ENCODE results near the gene MPO.

Gene MPO

DNA sequence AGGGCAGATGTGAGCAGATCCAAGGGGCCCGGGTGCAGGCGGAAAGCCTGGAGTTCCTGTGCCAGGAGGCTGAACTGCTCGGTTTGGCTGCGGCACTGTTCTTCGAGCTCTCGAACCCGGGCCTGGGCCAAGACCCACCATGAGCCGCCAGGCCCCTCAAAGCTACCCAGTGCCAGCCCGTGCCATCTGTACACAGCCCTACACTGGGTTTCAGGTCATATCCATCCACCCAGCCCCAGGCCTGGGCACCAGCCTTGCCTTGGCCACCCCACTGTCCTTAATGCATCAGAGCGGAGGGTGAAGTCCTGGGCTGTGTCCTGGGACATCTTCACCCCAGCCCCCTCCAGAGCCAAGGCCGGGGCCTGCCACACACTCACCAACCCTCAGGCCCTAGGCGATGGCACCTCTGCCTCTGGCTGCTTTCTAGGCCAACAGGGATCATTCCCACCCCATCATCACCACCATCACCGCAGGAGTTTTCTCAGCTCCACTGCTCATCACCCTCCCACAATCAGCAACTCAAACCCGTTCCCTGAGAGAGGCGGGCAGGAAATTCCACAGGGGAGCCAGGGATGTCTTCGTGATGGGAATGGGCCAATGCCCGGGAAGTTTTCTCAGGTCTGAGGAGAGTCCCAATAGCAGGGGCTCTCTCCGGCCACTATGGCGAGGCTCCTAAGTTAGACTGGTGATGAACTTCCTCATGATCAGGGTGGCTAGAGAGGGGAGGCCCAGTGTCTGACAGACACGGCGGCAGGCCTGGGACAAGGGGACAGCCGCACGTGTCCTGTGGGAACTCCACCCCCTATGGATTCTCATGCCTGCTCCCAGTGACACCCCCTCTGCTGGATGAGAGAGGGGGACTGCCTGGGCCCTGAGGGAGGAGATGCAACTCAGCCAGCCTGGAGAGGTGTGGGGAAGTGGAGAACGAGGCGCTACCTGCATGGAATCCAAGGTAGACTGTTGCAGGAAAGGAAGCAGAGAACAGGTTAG lies 38.7 kb upstream of the MPO start:
- no peak for DNase-seq (ENCODE audit: low read depth)

GRCh38 chr17:58318627-58319172 lies 38.0 kb upstream of the MPO start:
- no peak for DNase-seq (ENCODE audit: low read depth)

DNA sequence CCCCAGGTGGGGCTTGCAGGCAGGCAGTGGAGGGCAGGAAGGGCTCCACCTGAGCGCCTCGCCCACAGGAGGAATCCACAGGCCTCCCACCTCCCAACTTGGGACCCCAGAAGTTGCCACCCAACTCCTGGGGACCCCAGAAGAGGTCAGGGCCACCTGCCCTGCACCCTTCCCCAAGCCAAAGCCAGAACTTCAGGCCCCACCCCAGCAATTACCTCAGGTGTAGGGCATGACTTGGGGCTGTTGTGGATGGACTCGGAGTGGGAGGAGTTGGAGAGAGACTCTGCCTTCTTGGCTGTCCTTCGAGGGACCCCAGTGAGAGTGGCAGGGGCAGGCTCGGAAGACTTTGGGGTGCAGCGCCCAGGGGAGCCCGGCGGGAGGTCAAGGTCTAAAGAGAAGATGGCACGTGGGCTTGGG lies 37.3 kb upstream of the MPO start:
- DNase-seq (ENCODE audit: low read depth), result no peak

GRCh38 chr17:58317421-58318064 lies 36.8 kb upstream of the MPO start:
- peak; percentile 41 for DNase-seq (ENCODE audit: low read depth)

DNA sequence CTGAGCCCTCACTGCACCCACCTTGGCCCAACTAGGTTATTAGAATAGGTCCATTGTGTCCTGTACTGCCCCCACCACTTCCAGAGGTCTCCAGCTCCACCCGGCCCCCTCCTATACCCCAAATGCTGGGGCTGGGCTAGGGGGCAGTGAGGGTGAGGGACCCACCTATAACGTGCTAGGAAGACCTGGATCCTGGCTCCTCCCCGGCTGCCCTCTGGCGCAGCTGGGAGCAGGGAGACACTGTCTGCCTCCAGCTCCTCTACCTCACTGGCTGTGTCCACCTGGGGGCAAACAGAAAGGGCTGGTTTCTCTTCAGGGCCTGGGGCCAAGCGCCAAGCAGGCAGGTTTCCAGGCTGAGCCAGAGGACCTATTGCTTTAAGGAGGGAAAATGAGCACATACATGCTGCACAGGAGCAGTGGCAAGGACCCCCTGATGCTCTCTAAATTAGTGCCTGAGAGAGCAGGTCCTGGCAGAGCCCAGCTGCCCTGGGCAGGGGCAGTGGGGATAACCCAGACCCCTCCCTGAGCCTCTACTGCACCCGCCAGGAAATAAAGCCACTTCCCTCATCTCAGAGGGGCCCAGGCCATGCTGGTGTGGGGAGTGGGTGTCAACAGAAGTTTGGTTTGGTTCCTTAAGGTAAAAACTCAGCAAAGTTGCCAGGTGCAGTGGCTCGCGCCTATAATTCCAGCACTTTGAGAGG lies 35.7 kb upstream of the MPO start:
- no peak for DNase-seq (ENCODE audit: low read depth)

- DNase-seq (ENCODE audit: low read depth), result no peak
Measured at GRCh38 chr17:58315750-58316149, 35.0 kb upstream of the MPO start.

DNA sequence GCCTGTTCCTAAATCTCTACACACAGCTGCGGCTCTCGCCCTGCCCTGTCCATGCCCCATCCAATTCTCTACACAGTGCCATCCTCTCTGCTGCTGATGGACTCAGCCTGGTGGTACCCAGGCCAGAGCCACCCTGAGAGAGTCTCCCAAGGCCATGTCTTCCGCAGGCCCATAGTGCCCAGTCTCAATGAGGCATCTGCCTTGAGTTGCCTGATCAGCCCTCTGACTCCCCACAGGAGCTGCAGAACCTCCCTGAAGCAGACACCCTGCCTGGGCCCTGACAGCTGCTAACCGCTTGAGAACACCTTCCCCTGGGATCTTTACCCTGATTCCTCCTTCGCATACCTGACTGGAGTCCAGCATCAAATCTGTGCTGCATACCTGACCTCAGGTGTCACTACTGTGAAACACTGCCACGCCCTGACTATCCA lies 34.6 kb upstream of the MPO start:
- no peak for DNase-seq (ENCODE audit: low read depth)

DNA sequence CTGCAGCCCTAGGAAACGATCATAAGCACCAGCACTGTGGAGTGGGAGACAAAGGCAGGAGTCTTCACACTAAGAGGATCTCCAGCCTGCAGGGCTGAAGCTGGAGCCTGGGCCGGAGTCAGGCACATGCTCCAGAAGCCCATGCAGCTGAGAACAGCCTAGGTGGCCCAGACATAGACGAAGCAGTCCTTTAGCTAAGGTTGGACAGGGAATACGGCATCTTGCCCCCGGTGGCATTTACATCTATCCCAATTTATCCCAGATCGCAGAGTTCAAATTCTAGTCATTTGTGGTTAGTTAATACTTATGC lies 33.9 kb upstream of the MPO start:
- no peak for DNase-seq (ENCODE audit: low read depth)

DNA sequence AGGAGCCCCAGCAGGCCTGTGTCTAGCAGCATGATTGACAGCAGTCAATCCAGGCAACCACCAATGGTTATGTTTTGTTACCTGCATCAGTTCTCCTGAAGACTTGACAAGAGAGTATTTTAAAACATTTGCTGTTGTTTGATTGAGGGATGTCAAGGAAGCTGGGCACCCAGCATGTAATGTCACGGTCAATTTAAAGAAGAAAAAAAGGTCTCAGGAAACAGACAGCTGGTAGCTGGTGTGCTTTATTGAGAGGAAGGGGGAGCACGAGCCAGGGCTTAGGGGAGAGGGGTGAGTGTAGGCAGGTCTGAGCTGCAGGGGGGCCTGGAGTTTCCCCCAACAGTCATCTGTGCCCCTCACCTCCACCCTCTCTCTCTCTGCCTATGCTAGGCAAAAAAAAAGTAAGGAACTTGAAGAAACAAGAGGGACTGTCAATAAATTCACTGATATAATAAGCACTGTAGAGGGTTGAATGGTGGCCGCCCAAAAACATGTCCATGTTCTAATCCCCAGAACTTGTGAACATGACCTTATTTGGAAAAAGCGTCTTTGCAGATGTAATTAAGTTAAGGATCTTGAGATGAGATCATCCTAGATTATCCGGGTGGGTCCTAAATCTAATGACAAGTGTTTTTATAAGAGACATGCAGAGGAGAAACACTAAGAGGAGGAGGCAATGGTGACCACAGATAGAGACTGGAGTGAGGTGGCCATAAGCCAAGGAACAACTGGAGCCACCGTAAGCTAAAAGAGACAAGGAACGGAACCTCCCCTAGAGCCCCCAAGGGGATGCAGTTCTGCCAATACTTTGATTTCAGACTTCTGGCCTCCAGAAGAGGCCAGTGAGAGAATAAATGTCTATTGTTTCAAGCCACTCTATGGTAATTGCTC lies 33.3 kb upstream of the MPO start:
- DNase-seq (ENCODE audit: low read depth), result no peak

GRCh38 chr17:58312829-58313228 lies 32.1 kb upstream of the MPO start:
- DNase-seq (ENCODE audit: low read depth), result no peak

DNA sequence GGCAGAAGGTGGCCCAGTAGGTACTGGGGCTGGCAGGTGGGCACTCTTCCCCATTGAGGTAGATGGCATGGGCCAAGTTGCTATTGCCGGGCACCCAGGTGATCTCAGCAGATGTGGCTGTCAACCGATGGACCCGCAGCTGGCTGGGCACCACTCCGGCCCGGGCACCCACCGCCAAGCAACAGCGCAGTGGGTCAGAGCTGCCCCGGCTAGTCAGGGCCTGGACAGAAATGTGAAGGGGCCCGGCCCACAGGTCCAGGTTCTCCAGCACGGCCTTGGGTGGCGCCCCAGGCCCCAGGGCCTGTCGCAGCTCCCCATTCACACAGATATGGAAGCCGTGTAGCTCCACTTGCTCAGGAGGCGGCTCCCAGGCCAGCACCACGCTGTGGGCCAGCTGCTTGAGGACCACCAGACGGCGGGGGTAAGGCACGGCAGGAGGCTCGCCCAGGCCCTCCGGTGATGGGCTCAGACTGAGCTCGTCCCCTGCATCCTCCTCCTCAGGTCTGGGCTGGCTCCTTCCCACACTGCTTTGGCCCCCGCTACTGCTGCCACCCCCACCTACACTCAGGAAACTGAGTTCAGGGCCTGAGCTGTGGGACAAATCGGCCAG lies 31.4 kb upstream of the MPO start:
- no peak for DNase-seq (ENCODE audit: low read depth)

- no peak for DNase-seq (ENCODE audit: low read depth)
Measured at GRCh38 chr17:58311429-58311894, 30.7 kb upstream of the MPO start.

DNA sequence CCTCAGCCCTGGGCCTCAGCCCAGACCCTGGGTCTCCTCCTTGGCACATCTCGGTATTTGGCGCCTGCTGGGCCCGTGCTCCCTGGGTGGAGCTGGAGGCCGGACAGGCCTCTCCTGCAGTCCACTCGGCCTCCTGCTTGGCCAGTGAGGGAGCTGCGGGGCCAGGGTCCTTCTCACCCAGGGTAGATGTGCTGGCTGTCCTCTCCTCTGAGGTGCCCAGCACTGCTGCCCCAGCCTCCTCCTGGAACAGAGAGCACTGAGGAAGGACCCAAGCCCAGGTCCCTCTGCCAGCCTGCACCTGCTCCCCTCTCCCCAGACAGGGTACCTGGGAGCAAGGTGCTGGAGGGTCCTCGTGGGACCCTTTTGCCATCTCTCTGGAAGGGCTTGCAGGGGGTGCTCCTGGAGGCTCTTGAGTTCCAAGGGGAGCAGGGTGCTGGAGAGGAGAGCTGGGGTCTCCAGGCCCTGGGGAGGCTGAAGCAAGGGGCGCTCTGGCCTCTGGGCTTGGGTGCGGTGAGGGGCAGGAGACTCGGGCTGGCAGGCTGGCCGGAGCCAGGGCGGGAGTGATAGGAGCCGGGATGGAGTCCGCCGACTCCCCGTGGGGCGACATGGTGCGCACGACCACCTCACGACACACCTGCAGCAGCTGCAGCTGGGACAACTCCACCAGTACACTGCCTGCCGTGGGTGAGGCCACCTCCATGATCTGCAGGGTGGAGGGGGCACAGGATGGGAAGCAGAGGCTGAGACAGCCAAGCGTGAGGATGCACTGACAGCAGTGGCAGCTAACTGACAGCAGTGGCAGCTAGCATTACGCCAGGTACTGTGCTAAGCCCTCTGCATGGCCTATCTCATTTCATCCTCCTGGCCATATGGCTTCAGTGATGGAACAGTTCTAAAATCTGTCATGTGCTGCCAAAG lies 30.0 kb upstream of the MPO start:
- DNase-seq (ENCODE audit: low read depth), result no peak

DNA sequence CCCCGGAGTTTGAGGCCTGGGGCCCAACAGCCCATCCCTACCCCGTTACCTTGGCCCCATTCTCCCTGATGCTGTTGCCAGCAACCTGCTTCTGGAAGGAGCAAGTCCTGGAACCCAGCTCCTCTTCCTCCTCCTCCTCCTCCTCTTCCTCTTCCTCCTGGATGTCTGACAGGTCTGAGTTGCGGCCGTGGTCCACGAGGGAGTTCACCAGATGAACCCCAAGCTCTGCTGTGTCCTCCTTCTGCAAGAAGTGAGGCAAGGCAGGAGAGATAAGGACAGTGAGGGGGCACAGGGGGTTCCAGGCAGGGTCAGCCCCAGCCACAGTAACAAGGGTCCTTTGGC lies 29.2 kb upstream of the MPO start:
- no peak for DNase-seq (ENCODE audit: low read depth)

GRCh38 chr17:58308985-58309917 lies 28.5 kb upstream of the MPO start:
- no peak for DNase-seq (ENCODE audit: low read depth)

DNA sequence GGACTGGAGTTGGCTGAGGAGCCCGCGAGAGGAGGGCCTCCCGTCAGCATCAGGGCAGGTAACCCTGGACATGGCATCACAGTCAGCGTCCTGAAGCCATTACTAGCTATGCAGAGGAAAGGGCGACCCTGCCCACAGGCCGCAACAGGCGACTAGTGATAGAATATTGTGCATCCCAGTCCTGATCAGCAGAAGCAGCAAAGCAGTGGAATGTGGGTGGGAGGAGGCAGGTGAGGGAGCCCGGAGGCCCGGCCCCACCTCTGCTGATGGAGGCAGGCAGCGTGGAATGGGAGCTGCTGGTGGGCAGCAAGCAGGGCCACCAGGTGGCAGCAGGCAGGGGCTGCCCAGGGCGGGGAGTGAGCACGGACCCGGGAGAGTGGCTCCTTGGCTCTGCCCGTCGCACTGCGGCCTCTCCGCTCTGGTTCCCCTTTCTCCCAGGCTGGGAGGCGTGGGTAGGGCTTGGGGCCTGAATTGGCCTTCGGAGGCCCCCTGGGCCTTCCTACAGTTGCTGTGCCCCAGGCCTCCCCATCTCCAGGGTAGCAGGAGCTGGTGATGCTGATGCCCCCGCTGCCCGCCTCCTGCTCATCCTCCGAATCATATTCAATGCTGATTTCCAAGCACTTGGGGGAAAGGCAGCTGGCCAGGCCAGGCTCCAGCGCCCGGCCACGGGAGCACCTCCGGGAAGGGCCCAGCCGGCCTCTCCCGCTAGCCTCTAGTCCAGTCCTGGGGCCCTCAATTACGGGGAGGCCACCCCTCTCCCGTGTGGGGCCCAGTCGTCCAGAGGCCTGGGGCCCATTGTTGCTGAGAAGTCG lies 27.6 kb upstream of the MPO start:
- DNase-seq (ENCODE audit: low read depth), result no peak

DNA sequence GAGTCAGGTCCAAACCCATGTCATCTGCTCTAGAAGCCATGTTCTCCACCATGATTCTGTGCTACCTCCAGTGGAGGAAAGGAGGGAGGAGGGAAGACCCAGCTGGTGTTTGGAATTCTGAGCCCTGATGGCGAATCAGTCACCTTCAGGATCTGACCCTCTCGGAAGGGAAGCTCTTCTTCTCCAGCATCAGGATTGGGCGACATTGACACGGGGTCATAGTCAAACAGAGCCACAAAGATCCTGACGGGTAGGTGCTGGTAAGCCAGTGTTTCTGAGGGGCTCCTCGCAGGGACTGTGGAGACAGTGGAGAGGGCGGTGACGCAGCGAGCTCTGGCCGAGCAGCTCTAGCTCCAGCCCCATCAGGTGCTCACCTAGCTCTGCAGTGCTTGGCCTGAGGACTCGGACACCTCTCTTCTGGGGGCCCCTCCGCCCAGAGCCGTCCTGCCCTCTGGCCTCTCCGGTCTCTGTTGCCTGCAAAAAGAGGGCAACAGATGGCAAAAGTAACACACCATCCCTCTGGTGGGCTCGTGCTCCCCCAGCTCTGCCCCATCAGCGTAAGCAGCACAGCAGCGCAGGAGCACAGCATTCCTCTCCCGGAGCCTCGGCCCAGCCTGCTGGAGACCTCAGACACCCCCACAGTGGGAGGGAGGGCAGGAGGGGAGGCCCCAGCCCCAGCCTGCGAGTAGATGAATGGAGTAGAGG lies 26.9 kb upstream of the MPO start:
- no peak for DNase-seq (ENCODE audit: low read depth)
